Upper lobe of right lung (tissue), 1 donor: ENCODE measurements around the gene TUG1. TPM values are rescaled to one million over a fixed set of nuclear protein-coding genes. Genes with fewer than 3 reads are reported as not detected.

ENCODE experiments used
- ATAC-seq: fragments of 200-7000 bp; cut with Tn5 transposase; one replicate; pipeline ENCODE4 v1.9.1; 2020; ENCODE audit warnings: mild to moderate bottlenecking, moderate library complexity
- DNase-seq: peaks from one replicate; pipeline ENCODE4 v3.0.0-alpha.2; 2020
- H3K27ac ChIP-seq: fragments of 200-600 bp; one replicate; pipeline ENCODE4 v1.8.0; 2022
- H3K27me3 ChIP-seq: fragments of 200-600 bp; one replicate; pipeline ENCODE4 v1.8.0; 2022; ENCODE audit warnings: mild to moderate bottlenecking
- H3K36me3 ChIP-seq: fragments of 200-600 bp; one replicate; pipeline ENCODE4 v1.8.0; 2022
- H3K4me1 ChIP-seq: fragments of 200-600 bp; one replicate; pipeline ENCODE4 v1.8.0; 2022
- H3K4me3 ChIP-seq: fragments of 200-600 bp; one replicate; pipeline ENCODE4 v1.8.0; 2022; ENCODE audit warnings: mild to moderate bottlenecking
- H3K9me3 ChIP-seq: fragments of 200-600 bp; one replicate; pipeline ENCODE4 v1.8.0; 2022
- intact Hi-C: fragments of 100-400 bp; cut with DNase I; formaldehyde crosslinking; loops from one replicate; pipeline ENCODE4 v1.11.0; 2022
- total RNA-seq: library from RNA; stranded (reverse); fragmentation: NEBNext Ultra II Directional; extraction: Animal tissue kit (Norgen Biotek cat#: 25700); gene quantifications from one replicate; pipeline ENCODE4 v1.2.1, GENCODE V29; 2021
- TF ChIP-seq, protein P1 (sequence below): fragments of 200-600 bp; IDR thresholded peaks from one replicate; pipeline ENCODE4 v1.8.0; 2022; ENCODE audit warnings: antibody characterized with exemption
- donor health status: DM: no; HTN: yes; CAD: no; lungs with severe emphysema.

Gene TUG1
- total RNA-seq, 1 donor from 2014 or later: 71.8 TPM

DNA sequence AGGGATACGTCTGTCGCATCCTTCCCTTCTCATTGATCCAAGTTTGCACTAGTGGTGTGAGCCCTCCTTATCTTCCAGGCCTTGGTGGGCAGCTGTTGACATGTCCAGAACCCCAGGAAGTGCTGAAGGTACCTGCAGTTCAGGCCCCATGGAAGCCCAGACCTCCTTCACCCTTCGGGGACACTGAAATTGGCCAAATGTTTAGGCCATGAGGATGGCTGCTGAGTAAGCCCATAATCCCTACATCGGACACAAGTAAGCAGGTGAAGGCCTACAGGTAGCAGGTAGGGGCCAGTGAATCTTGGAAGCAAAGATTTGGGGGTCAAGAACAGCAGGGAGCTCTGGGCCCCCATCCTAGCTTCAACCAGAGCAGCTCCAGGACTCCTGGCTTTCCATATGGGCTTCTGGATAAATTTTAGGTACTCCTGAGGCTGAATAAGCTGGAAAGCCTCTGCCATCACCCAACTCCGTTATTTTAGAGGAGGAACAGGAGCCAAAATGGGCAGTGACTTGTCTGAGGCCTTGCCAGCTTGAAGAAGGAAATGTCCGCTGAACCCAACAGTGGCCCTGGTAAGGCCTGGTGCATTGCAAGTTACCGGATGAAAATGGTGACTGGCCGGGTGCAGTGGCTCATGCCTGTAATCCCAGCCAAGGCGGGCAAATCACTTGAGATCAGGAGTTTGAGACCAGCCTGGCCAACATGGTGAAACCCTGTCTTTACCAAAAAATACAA, 45.7 kb upstream of the TUG1 start:
- ATAC-seq: no peak
- Histone ChIP-seq H3K4me1 (no peaks in the 10 kb centered on the region), H3K27ac (no peak overlapping the region), H3K4me3 (no peak overlapping the region), H3K36me3 (peaks cover 23% of the 10 kb centered on the region), H3K9me3 (no peaks in the 10 kb centered on the region), H3K27me3 (no peaks in the 10 kb centered on the region)
- intact Hi-C loops: loop anchor here (5.0 kb wide), 1 partner anchor 161 kb away; no protein-coding TSS in a partner anchor
- DNase-seq: no peak
- TF ChIP-seq, protein P1, sequence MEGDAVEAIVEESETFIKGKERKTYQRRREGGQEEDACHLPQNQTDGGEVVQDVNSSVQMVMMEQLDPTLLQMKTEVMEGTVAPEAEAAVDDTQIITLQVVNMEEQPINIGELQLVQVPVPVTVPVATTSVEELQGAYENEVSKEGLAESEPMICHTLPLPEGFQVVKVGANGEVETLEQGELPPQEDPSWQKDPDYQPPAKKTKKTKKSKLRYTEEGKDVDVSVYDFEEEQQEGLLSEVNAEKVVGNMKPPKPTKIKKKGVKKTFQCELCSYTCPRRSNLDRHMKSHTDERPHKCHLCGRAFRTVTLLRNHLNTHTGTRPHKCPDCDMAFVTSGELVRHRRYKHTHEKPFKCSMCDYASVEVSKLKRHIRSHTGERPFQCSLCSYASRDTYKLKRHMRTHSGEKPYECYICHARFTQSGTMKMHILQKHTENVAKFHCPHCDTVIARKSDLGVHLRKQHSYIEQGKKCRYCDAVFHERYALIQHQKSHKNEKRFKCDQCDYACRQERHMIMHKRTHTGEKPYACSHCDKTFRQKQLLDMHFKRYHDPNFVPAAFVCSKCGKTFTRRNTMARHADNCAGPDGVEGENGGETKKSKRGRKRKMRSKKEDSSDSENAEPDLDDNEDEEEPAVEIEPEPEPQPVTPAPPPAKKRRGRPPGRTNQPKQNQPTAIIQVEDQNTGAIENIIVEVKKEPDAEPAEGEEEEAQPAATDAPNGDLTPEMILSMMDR: no peak

DNA sequence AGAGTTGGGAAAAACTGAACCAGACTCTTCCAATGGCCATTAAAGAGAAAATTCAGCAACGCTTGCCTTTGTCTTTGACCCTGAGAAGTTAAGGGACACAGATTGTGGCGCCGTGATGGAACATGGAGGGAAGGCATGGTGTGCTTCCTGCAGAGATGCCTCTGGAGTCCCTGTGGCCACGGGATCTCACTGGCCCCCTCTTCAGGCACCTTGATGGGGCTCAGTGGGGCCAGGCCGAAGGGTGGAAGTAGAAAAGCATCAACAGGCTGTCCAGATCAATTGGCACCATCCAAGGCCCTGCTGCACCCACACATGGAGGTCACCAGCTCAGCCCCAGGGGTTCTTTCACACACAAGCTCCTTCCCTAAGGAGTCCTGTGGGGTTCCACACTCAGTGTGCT, 43.4 kb upstream of the TUG1 start:
- DNase-seq: no peak
- H3K27me3 ChIP-seq: no peaks in the 10 kb centered on the region
- no peaks in the 10 kb centered on the region for H3K4me1 ChIP-seq
- H3K36me3 ChIP-seq: peaks cover 46% of the 10 kb centered on the region
- no peak for ATAC-seq
- TF ChIP-seq, protein P1: no peak
- intact Hi-C loops: no loop called here
- H3K4me3 ChIP-seq: no peak overlapping the region
- H3K27ac ChIP-seq: no peak overlapping the region
- no peaks in the 10 kb centered on the region for H3K9me3 ChIP-seq

DNA sequence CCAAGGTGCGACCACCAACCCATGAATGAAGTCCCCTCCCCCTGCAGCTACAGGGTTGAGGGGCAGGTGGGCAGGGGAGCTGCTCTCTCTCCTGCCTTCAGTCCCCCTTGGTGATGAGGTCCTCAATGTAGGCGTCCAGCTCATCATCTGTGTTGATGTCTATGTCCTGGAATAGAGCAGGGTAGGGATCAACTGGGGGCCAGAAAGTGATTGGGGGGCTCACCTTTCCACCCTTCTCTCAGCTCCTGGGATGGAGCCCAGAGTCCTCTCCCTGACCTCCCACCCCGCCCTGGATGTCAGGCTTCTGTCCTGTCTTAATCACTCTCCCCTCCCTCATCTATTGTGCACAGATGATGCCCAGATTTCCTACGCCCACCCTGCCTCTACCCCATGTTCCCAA, 42.4 kb upstream of the TUG1 start:
- intact Hi-C loops: no loop called here
- DNase-seq (no peak), ATAC-seq (no peak)
- Histone ChIP-seq H3K27ac (no peak overlapping the region), H3K9me3 (no peaks in the 10 kb centered on the region), H3K27me3 (no peaks in the 10 kb centered on the region), H3K4me3 (no peak overlapping the region), H3K36me3 (peaks cover 57% of the 10 kb centered on the region), H3K4me1 (no peaks in the 10 kb centered on the region)
- TF ChIP-seq, protein P1: no peak

DNA sequence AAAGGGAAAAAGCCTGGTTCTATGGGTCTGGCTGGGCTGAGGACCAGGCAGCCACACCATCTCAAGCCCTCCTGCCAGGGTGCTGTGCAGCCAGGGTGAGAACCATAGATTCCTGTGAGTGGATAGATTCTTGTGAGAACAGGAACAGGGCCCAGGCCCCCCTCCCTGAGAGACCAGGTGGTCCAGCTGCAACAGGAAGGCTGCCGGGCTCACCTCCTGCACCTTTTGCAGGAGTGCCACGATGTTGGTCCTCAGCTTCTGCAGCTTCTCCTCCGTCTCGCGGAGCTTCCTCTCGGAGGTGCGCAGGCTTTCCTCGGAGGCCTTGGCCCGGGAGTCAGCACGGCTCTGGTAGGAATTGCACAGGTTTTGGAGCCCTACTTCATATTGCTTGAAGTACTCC, 41.3 kb upstream of the TUG1 start:
- H3K9me3 ChIP-seq: no peaks in the 10 kb centered on the region
- no peak for ATAC-seq
- TF ChIP-seq, protein P1: no peak
- intact Hi-C loops: no loop called here
- DNase-seq: no peak
- H3K27ac ChIP-seq: no peak overlapping the region
- no peaks in the 10 kb centered on the region for H3K4me1 ChIP-seq
- H3K36me3 ChIP-seq: peaks cover 68% of the 10 kb centered on the region
- no peak overlapping the region for H3K4me3 ChIP-seq
- H3K27me3 ChIP-seq: no peaks in the 10 kb centered on the region

DNA sequence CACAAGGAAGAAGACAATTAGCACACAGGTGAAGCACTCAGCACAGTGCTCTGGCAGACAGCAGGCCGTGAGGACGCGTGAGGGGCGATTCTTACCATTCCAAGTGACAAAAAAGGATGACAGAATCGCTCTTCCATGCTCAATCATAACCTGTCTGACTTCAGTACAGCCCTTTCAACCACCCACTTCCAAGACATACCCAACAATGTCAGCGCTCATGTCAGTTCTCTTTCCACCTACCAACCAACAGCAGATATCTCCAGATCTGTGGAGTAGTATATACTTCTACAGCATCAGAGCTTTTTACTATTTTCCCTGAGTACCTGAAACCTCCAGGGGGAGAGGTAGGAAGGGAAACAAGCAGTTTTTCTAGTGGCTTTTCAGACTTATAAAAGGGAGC, 40.7 kb upstream of the TUG1 start:
- TF ChIP-seq, protein P1: no peak
- intact Hi-C loops: no loop called here
- Histone ChIP-seq H3K9me3 (no peaks in the 10 kb centered on the region), H3K27me3 (no peaks in the 10 kb centered on the region), H3K4me3 (no peak overlapping the region), H3K27ac (no peak overlapping the region), H3K4me1 (no peaks in the 10 kb centered on the region), H3K36me3 (peaks cover 74% of the 10 kb centered on the region)
- ATAC-seq: no peak
- DNase-seq: no peak
